ENCODE results near the gene SPNS1. TPM values are rescaled to one million over a fixed set of nuclear protein-coding genes. Genes with fewer than 3 reads are reported as not detected.
"Not testable (repeated sequence)": the region's sequence is repeated elsewhere in the genome, so short reads cannot be mapped to it uniquely, and the experiment has no call there.

Gene SPNS1
- total RNA-seq, 5 donors from 2014 or later (not counting 1 experiment from before 2014, with no cell fraction given), result 28.2 to 53.2 (median 47.7) TPM

GRCh38 chr16:28969696-28970095 lies 4.9 kb upstream of the SPNS1 start:
- ATAC-seq (replicated peaks in 1 of 4); DNase-seq; H3K27ac Mint-ChIP-seq; H3K9me3 Mint-ChIP-seq; H3K4me3 Mint-ChIP-seq; H3K27me3 ChIP-seq (replicated peaks in 1 of 2; ENCODE audit: control insufficient read depth in 2 of 2, extremely low read depth in 1 of 2, insufficient read depth in 2 of 2, low read length in 1 of 2); H3K36me3 ChIP-seq (ENCODE audit: control insufficient read depth in 2 of 2, extremely low read depth in 1 of 2, insufficient read depth in 1 of 2, low read length in 1 of 2); H3K9me3 ChIP-seq; CTCF ChIA-PET; H3K4me3 ChIP-seq (ENCODE audit: control insufficient read depth in 1 of 2, extremely low read depth in 1 of 2, low read length in 1 of 2); H3K27me3 Mint-ChIP-seq; H3K27ac ChIP-seq (ENCODE audit: low read length); H3K4me1 ChIP-seq (ENCODE audit: control insufficient read depth in 1 of 2, extremely low read depth in 1 of 2, insufficient read depth in 2 of 2, low read length in 2 of 2): not testable (repeated sequence)
- peaks cover 11% of the 10 kb centered on the region for H3K36me3 Mint-ChIP-seq
- H3K4me1 Mint-ChIP-seq, result peaks cover 7 to 10% (median 9%) of the 10 kb centered on the region in 3 donors
- WGBS (ENCODE audit: insufficient coverage), result no CpG with 5 or more reads among the region's 2 CpGs
- POLR2A ChIA-PET, result interaction anchor here (0.5 to 0.6 kb wide), 2 partner anchors 18 to 19 kb away, joined by 3 to 4 read pairs; partner anchors contain the start of gene NFATC2IP (in 1 of the 2)

- H3K4me3 Mint-ChIP-seq, result peak overlapping the region; percentile 98 to 99 (median 98)
Measured at GRCh38 chr16:28974007-28974436, 556 bp upstream of the SPNS1 start.

GRCh38 chr16:28975158-28975599 lies 601 bp downstream of the SPNS1 start:
- Mint-ChIP-seq H3K4me3 (peak overlapping the region; percentile 98 to 99 (median 98)), H3K36me3 (peaks cover 15% of the 10 kb centered on the region), H3K27ac (peak overlapping the region; percentile 76 to 78), H3K27me3 (no peaks in the 10 kb centered on the region), H3K9me3 (no peaks in the 10 kb centered on the region), H3K4me1 (peaks cover 39 to 44% (median 40%) of the 10 kb centered on the region in 3 donors)
- ATAC-seq (replicated peaks in 1 of 4) (peak; percentile 1 to 10 (median 4)), DNase-seq (no peak)
- ChIA-PET POLR2A (no interaction called here), CTCF (no interaction called here)
- Histone ChIP-seq H3K36me3 (ENCODE audit: control insufficient read depth in 2 of 2, extremely low read depth in 1 of 2, insufficient read depth in 1 of 2, low read length in 1 of 2) (peaks cover 0 to 26% of the 10 kb centered on the region in 2 donors), H3K27me3 (replicated peaks in 1 of 2; ENCODE audit: control insufficient read depth in 2 of 2, extremely low read depth in 1 of 2, insufficient read depth in 2 of 2, low read length in 1 of 2) (no peaks in the 10 kb centered on the region), H3K4me3 (ENCODE audit: control insufficient read depth in 1 of 2, extremely low read depth in 1 of 2, low read length in 1 of 2) (peak overlapping the region; percentile 82 to 97), H3K9me3 (no peaks in the 10 kb centered on the region), H3K27ac (ENCODE audit: low read length) (no peak overlapping the region), H3K4me1 (ENCODE audit: control insufficient read depth in 1 of 2, extremely low read depth in 1 of 2, insufficient read depth in 2 of 2, low read length in 2 of 2) (peaks cover 11 to 33% of the 10 kb centered on the region in 2 experiments)
- WGBS (ENCODE audit: insufficient coverage), result 10% methylated on average over 29 of the region's 30 CpGs

More at GRCh38 chr16:28974007-28974436, 556 bp upstream of the SPNS1 start:
- CTCF ChIA-PET, result interaction anchor here in 1 of 2 donors (0.6 to 1.2 kb wide), 4 partner anchors 29 to 1149 kb away, joined by 3 to 6 read pairs (median 4); partner anchors contain the start of gene SH2B1
- Mint-ChIP-seq H3K36me3 (peaks cover 15% of the 10 kb centered on the region), H3K9me3 (no peaks in the 10 kb centered on the region), H3K4me1 (peaks cover 39 to 44% (median 40%) of the 10 kb centered on the region in 3 donors), H3K27ac (peak overlapping the region; percentile 89 to 92), H3K27me3 (no peaks in the 10 kb centered on the region)
- peak in 2 of 35 experiments; percentile 37 to 46 for DNase-seq
- Histone ChIP-seq H3K9me3 (no peaks in the 10 kb centered on the region), H3K27me3 (replicated peaks in 1 of 2; ENCODE audit: control insufficient read depth in 2 of 2, extremely low read depth in 1 of 2, insufficient read depth in 2 of 2, low read length in 1 of 2) (no peaks in the 10 kb centered on the region), H3K4me1 (ENCODE audit: control insufficient read depth in 1 of 2, extremely low read depth in 1 of 2, insufficient read depth in 2 of 2, low read length in 2 of 2) (peaks cover 11 to 33% of the 10 kb centered on the region in 2 experiments), H3K36me3 (ENCODE audit: control insufficient read depth in 2 of 2, extremely low read depth in 1 of 2, insufficient read depth in 1 of 2, low read length in 1 of 2) (peaks cover 0 to 20% of the 10 kb centered on the region in 2 donors), H3K27ac (ENCODE audit: low read length) (peak overlapping the region; percentile 53), H3K4me3 (ENCODE audit: control insufficient read depth in 1 of 2, extremely low read depth in 1 of 2, low read length in 1 of 2) (peak overlapping the region; percentile 82 to 97)
- 0% methylated on average over 12 of the region's 17 CpGs for WGBS (ENCODE audit: insufficient coverage)
- peak; percentile 8 to 20 (median 12) for ATAC-seq (replicated peaks in 1 of 4)
- POLR2A ChIA-PET, result interaction anchor here (0.6 to 1.1 kb wide), 4 partner anchors 10 to 798 kb away, joined by 3 to 6 read pairs (median 4); partner anchors contain the start of genes LAT (in 1 of the 2) and NFATC2IP (in 1 of the 2)

GRCh38 chr16:28977703-28978662 lies 3.4 kb downstream of the SPNS1 start:
- Histone ChIP-seq H3K27me3 (replicated peaks in 1 of 2; ENCODE audit: control insufficient read depth in 2 of 2, extremely low read depth in 1 of 2, insufficient read depth in 2 of 2, low read length in 1 of 2) (no peaks in the 10 kb centered on the region), H3K4me3 (ENCODE audit: control insufficient read depth in 1 of 2, extremely low read depth in 1 of 2, low read length in 1 of 2) (no peak overlapping the region), H3K4me1 (ENCODE audit: control insufficient read depth in 1 of 2, extremely low read depth in 1 of 2, insufficient read depth in 2 of 2, low read length in 2 of 2) (peaks cover 11 to 49% of the 10 kb centered on the region in 2 experiments), H3K27ac (ENCODE audit: low read length) (no peak overlapping the region), H3K36me3 (ENCODE audit: control insufficient read depth in 2 of 2, extremely low read depth in 1 of 2, insufficient read depth in 1 of 2, low read length in 1 of 2) (peaks cover 7 to 51% of the 10 kb centered on the region in 2 donors), H3K9me3 (no peaks in the 10 kb centered on the region)
- ChIA-PET CTCF (interaction anchor here (0.6 to 1.1 kb wide), 5 partner anchors 9 to 41 kb away, joined by 4 to 10 read pairs (median 4); no protein-coding TSS in a partner anchor), POLR2A (interaction anchor here in 1 of 2 donors (0.6 kb wide), 1 partner anchor 10 kb away, joined by 4 read pairs; no protein-coding TSS in a partner anchor)
- peak in 1 of 4 experiments; percentile 31 for ATAC-seq (replicated peaks in 1 of 4)
- Mint-ChIP-seq H3K27me3 (no peaks in the 10 kb centered on the region), H3K27ac (peak overlapping the region; percentile 27 to 53), H3K36me3 (peaks cover 26% of the 10 kb centered on the region), H3K9me3 (no peaks in the 10 kb centered on the region), H3K4me1 (peaks cover 46 to 52% (median 51%) of the 10 kb centered on the region in 3 donors), H3K4me3 (peak overlapping the region in 1 of 3 donors; percentile 17)
- 80% methylated on average over 11 of the region's 11 CpGs for WGBS (ENCODE audit: insufficient coverage)
- DNase-seq, result peak in 4 of 35 experiments; percentile 11 to 70 (median 23)

GRCh38 chr16:28980330-28980729 lies 5.8 kb downstream of the SPNS1 start:
- not testable (repeated sequence) for H3K27ac ChIP-seq (ENCODE audit: low read length); ATAC-seq (replicated peaks in 1 of 4); H3K27me3 ChIP-seq (replicated peaks in 1 of 2; ENCODE audit: control insufficient read depth in 2 of 2, extremely low read depth in 1 of 2, insufficient read depth in 2 of 2, low read length in 1 of 2); DNase-seq; H3K9me3 Mint-ChIP-seq; H3K27me3 Mint-ChIP-seq; H3K27ac Mint-ChIP-seq; H3K4me3 ChIP-seq (ENCODE audit: control insufficient read depth in 1 of 2, extremely low read depth in 1 of 2, low read length in 1 of 2); H3K4me3 Mint-ChIP-seq; H3K9me3 ChIP-seq
- ChIA-PET CTCF (interaction anchor here in 1 of 2 donors (0.7 kb wide), 1 partner anchor 14 kb away, joined by 3 read pairs; no protein-coding TSS in a partner anchor), POLR2A (interaction anchor here in 1 of 2 donors (0.5 kb wide), 1 partner anchor 430 kb away, joined by 3 read pairs; no protein-coding TSS in a partner anchor)
- Histone ChIP-seq H3K4me1 (ENCODE audit: control insufficient read depth in 1 of 2, extremely low read depth in 1 of 2, insufficient read depth in 2 of 2, low read length in 2 of 2) (peaks cover 15 to 53% of the 10 kb centered on the region in 2 experiments), H3K36me3 (ENCODE audit: control insufficient read depth in 2 of 2, extremely low read depth in 1 of 2, insufficient read depth in 1 of 2, low read length in 1 of 2) (peaks cover 10 to 54% of the 10 kb centered on the region in 2 donors)
- H3K4me1 Mint-ChIP-seq, result peaks cover 50 to 59% (median 56%) of the 10 kb centered on the region in 3 donors
- 92% methylated on average over 7 of the region's 7 CpGs for WGBS (ENCODE audit: insufficient coverage)
- peaks cover 38% of the 10 kb centered on the region for H3K36me3 Mint-ChIP-seq

GRCh38 chr16:28980929-28981328 lies 6.4 kb downstream of the SPNS1 start:
- Mint-ChIP-seq H3K27me3 (no peaks in the 10 kb centered on the region), H3K9me3 (no peaks in the 10 kb centered on the region), H3K4me1 (peaks cover 44 to 57% (median 50%) of the 10 kb centered on the region in 3 donors), H3K27ac (peak overlapping the region in 1 of 2 donors; percentile 48), H3K4me3 (no peak overlapping the region), H3K36me3 (peaks cover 39% of the 10 kb centered on the region)
- DNase-seq, result no peak
- Histone ChIP-seq H3K9me3 (no peaks in the 10 kb centered on the region), H3K27me3 (replicated peaks in 1 of 2; ENCODE audit: control insufficient read depth in 2 of 2, extremely low read depth in 1 of 2, insufficient read depth in 2 of 2, low read length in 1 of 2) (no peaks in the 10 kb centered on the region), H3K4me3 (ENCODE audit: control insufficient read depth in 1 of 2, extremely low read depth in 1 of 2, low read length in 1 of 2) (no peak overlapping the region), H3K27ac (ENCODE audit: low read length) (no peak overlapping the region), H3K36me3 (ENCODE audit: control insufficient read depth in 2 of 2, extremely low read depth in 1 of 2, insufficient read depth in 1 of 2, low read length in 1 of 2) (peaks cover 10 to 54% of the 10 kb centered on the region in 2 donors), H3K4me1 (ENCODE audit: control insufficient read depth in 1 of 2, extremely low read depth in 1 of 2, insufficient read depth in 2 of 2, low read length in 2 of 2) (peaks cover 11 to 47% of the 10 kb centered on the region in 2 experiments)
- ATAC-seq (replicated peaks in 1 of 4), result no peak
- ChIA-PET POLR2A (interaction anchor here in 1 of 2 donors (0.5 kb wide), 1 partner anchor 430 kb away, joined by 3 read pairs; no protein-coding TSS in a partner anchor), CTCF (interaction anchor here in 1 of 2 donors (0.7 kb wide), 1 partner anchor 14 kb away, joined by 3 read pairs; no protein-coding TSS in a partner anchor)
- WGBS (ENCODE audit: insufficient coverage), result 94% methylated on average over 6 of the region's 7 CpGs

Data from T-cell (primary cell).